ENCODE data around the gene STX8.

The STX8 gene

GRCh38 chr17:9256751-9257629 lies 318.6 kb downstream of the STX8 start:
- DNase-seq: peak; percentile 29

- no peak for DNase-seq
Observed at GRCh38 chr17:9256361-9256750, 319.3 kb downstream of the STX8 start.

GRCh38 chr17:9255833-9256232 lies 319.8 kb downstream of the STX8 start:
- DNase-seq: no peak

- no peak for DNase-seq
Observed at GRCh38 chr17:9254841-9255240, 320.8 kb downstream of the STX8 start.

- DNase-seq: no peak
Observed at GRCh38 chr17:9253308-9253707, 322.3 kb downstream of the STX8 start.

- DNase-seq: no peak
Observed at GRCh38 chr17:9251273-9251672, 324.3 kb downstream of the STX8 start.

GRCh38 chr17:9249245-9249953 lies 326.2 kb downstream of the STX8 start:
- DNase-seq: no peak

GRCh38 chr17:9247401-9247938 lies 328.1 kb downstream of the STX8 start:
- DNase-seq: no peak

GRCh38 chr17:9244066-9245052 lies 331.3 kb downstream of the STX8 start:
- DNase-seq: no peak

GRCh38 chr17:9242983-9243382 lies 332.6 kb downstream of the STX8 start:
- DNase-seq: no peak

GRCh38 chr17:9242497-9242881 lies 333.1 kb downstream of the STX8 start:
- no peak for DNase-seq

GRCh38 chr17:9241774-9242496 lies 333.7 kb downstream of the STX8 start:
- no peak for DNase-seq

- no peak for DNase-seq
Observed at GRCh38 chr17:9241371-9241712, 334.3 kb downstream of the STX8 start.

GRCh38 chr17:9240659-9241370 lies 334.8 kb downstream of the STX8 start:
- no peak for DNase-seq

- DNase-seq: peak; percentile 74
Observed at GRCh38 chr17:9239793-9240658, 335.6 kb downstream of the STX8 start.

GRCh38 chr17:9239246-9239792 lies 336.3 kb downstream of the STX8 start:
- peak; percentile 44 for DNase-seq

GRCh38 chr17:9238340-9239245 lies 337.0 kb downstream of the STX8 start:
- DNase-seq: no peak

- no peak for DNase-seq
Observed at GRCh38 chr17:9237661-9238301, 337.8 kb downstream of the STX8 start.

- DNase-seq: no peak
Observed at GRCh38 chr17:9237053-9237410, 338.6 kb downstream of the STX8 start.

All from stimulated activated CD8-positive, alpha-beta memory T cell treated with anti-CD3 and anti-CD28 coated beads, Interleukin-4, amount 100 ng/mL, for 48 hours (primary cell).